A549 (cell line): ENCODE results near the gene RAB6D. TPM values are rescaled to one million over a fixed set of nuclear protein-coding genes. Genes with fewer than 3 reads are reported as not detected.

Experiments used
- polyA plus RNA-seq, 4 experiments: library from polyadenylated mRNA; depleted of rRNA in 3 of 4; stranded (reverse); fragments of >200 nt; fragmentation: RNase III in 1 of 4; extraction: RNeasy Plus Mini Kit Qiagen cat#74134 plus additional on column Dnase treatment in 1 of 4; gene quantifications; 2 replicates in 3 of 4; 3 replicates in 1 of 4; pipeline ENCODE4 v1.2.3, GENCODE V29; 2011 to 2017

The RAB6D gene
- polyA plus RNA-seq, 2 of the 4 experiments (the other 2 are of a cell fraction): 0.04 to 0.05 TPM

Other genes with a start within 250 kb of the RAB6D start
- 0.07 and 0.10 TPM in 2 replicates for gene POTEE, start 154.6 kb downstream of the RAB6D start, polyA plus RNA-seq (2011; rRNA removed)
- 0.05 to 0.11 TPM (median 0.05 TPM) in 3 replicates for gene POTEE, start 154.6 kb downstream of the RAB6D start, polyA plus RNA-seq (2017; fragmentation: RNase III; extraction: RNeasy Plus Mini Kit Qiagen cat#74134 plus additional on column Dnase treatment)
- not detected in 2 replicates for gene TUBA3D, start 112.0 kb upstream of the RAB6D start, polyA plus RNA-seq (2011; rRNA removed)
- not detected in 3 replicates for gene TUBA3D, start 112.0 kb upstream of the RAB6D start, polyA plus RNA-seq (2017; fragmentation: RNase III; extraction: RNeasy Plus Mini Kit Qiagen cat#74134 plus additional on column Dnase treatment)
- 58.1 and 69.2 TPM in 2 replicates for gene MZT2A, start 128.2 kb upstream of the RAB6D start, polyA plus RNA-seq (2011; rRNA removed)
- gene MZT2A, start 128.2 kb upstream of the RAB6D start, polyA plus RNA-seq (2017; fragmentation: RNase III; extraction: RNeasy Plus Mini Kit Qiagen cat#74134 plus additional on column Dnase treatment): 118 to 129 TPM (median 119 TPM) in 3 replicates
- gene CCDC74A, start 163.7 kb upstream of the RAB6D start, polyA plus RNA-seq (2011; rRNA removed): 11.7 and 12.5 TPM in 2 replicates
- gene CCDC74A, start 163.7 kb upstream of the RAB6D start, polyA plus RNA-seq (2017; fragmentation: RNase III; extraction: RNeasy Plus Mini Kit Qiagen cat#74134 plus additional on column Dnase treatment): 9.9 to 11.8 TPM (median 11.1 TPM) in 3 replicates